ENCODE results near the gene RIC8B. TPM values are rescaled to one million over a fixed set of nuclear protein-coding genes. Genes with fewer than 3 reads are reported as not detected.

RIC8B gene
- total and polyA plus RNA-seq, 8 donors: 2.2 to 71.0 (median 5.6) TPM

DNA sequence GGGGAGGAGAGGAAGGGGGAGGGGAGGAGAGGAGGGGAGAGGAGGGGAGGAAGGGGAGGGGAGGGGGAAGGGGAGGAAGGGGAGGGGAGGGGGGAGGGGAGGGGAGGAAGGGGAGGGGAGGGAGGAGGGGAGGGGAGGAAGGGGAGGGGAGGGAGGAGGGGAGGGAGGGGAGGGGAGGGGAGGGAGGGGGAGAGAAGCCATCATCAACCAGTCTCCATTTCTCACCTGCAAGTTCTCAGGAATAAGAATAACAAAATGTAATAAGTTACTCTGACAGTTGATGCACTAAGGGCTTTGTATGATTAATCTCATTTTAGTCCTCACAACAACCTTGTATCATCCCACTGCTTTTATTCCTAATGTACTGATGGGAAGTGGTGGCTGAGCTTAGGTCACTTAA is 122.1 kb downstream of the RIC8B start:
- Histone ChIP-seq H3K4me3 (no peak overlapping the region), H3K27ac (no peak overlapping the region), H3K27me3 (peaks cover 0 to 36% (median 0%) of the 10 kb centered on the region in 3 donors), H3K4me1 (no peaks in the 10 kb centered on the region), H3K9me3 (no peaks in the 10 kb centered on the region), H3K36me3 (no peaks in the 10 kb centered on the region)
- no peak for DNase-seq
- intact Hi-C loops (cut with DNase I; ENCODE audit: low total_unique reads): no loop called here
- no peak for TF ChIP-seq POLR2AphosphoS5 (IDR thresholded peaks at IDR 0.05)

DNA sequence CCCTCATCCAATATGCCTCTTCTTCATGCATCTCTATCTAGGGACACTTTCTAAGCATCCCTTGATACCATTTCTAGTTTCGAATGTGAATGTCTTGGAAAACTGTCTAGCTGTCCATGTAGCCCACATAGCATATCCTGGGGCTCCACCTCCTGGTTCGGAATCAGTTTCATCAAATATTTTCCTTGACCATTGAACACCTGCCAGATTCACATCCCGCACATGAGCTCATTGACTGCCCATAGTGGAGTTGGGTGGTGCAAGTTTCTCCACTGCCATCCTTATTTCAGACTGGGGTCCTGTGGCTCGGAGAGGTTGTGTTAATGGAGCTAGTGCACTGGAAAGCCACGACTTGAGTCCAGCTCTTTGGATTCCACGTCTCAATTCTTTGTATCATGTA is 122.6 kb downstream of the RIC8B start:
- no peaks in the 10 kb centered on the region for H3K9me3 ChIP-seq
- peaks cover 0 to 40% (median 2%) of the 10 kb centered on the region in 3 donors for H3K27me3 ChIP-seq
- TF ChIP-seq, protein P1, sequence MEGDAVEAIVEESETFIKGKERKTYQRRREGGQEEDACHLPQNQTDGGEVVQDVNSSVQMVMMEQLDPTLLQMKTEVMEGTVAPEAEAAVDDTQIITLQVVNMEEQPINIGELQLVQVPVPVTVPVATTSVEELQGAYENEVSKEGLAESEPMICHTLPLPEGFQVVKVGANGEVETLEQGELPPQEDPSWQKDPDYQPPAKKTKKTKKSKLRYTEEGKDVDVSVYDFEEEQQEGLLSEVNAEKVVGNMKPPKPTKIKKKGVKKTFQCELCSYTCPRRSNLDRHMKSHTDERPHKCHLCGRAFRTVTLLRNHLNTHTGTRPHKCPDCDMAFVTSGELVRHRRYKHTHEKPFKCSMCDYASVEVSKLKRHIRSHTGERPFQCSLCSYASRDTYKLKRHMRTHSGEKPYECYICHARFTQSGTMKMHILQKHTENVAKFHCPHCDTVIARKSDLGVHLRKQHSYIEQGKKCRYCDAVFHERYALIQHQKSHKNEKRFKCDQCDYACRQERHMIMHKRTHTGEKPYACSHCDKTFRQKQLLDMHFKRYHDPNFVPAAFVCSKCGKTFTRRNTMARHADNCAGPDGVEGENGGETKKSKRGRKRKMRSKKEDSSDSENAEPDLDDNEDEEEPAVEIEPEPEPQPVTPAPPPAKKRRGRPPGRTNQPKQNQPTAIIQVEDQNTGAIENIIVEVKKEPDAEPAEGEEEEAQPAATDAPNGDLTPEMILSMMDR (IDR thresholded peaks at IDR 0.05): no peak
- TF ChIP-seq POLR2AphosphoS5 (IDR thresholded peaks at IDR 0.05) (no peak), EP300 (IDR thresholded peaks at IDR 0.05) (no peak), POLR2A (IDR thresholded peaks at IDR 0.05) (no peak)
- no peaks in the 10 kb centered on the region for H3K36me3 ChIP-seq
- no peak overlapping the region for H3K4me3 ChIP-seq
- H3K4me1 ChIP-seq: no peaks in the 10 kb centered on the region
- intact Hi-C loops (cut with DNase I; ENCODE audit: low total_unique reads): no loop called here
- 55 to 73% (median 68%) methylated on average over 6 of the region's 6 CpGs for WGBS, 5 donors
- no peak overlapping the region for H3K27ac ChIP-seq
- DNase-seq: peak in 1 of 2 donors; percentile 27

DNA sequence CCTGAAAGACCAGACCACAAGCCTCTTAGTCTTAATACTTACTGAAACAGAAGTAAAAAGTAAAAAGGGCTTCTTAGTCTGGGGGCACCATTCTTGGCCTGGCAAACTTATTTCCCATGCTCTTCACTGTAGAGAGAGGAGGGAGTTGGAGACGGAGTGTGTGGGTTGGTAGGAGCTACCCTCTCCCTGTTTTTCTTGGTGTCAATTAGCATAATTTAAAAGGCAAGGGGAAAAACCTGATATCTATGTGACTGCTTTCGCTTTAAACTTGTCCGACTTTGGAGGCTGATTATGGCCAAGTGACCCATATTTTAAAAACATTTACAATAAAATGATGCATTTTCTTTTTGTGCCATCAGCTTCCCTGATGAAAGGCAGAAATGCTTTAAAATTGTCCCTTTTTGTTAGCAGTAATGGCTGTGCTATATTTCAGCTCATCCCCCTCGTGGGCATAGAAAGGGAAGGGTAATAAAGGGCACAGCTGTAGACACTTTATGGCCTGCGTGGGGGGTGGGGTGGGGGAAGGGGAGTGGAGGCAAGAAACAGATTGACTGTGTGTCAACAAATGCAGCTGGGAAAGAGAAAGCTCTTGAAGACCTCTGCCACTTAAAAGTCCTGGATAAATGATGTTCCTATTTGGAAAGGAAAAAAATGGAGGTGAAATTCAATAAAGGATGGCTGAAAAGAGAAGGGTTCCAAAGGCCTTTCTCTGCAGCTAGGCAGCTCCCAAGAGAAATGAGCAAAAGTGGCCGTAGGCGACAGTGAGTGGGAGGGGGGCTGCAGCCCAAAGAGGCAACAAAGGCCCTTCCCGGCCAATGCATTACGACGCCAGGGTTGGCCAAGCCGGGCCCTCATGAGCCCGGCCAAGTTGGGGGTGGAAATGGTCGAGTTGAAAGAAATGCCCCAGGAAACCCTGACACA is 123.8 kb downstream of the RIC8B start:
- H3K27me3 ChIP-seq: peaks cover 0 to 49% (median 4%) of the 10 kb centered on the region in 3 donors
- peaks cover 0 to 5% (median 3%) of the 10 kb centered on the region in 4 donors for H3K4me1 ChIP-seq
- TF ChIP-seq POLR2AphosphoS5 (IDR thresholded peaks at IDR 0.05): no peak
- TF ChIP-seq, protein P1 (IDR thresholded peaks at IDR 0.05): no peak
- no peak for TF ChIP-seq POLR2A (IDR thresholded peaks at IDR 0.05)
- TF ChIP-seq EP300 (IDR thresholded peaks at IDR 0.05): no peak
- no peak overlapping the region for H3K4me3 ChIP-seq
- no peaks in the 10 kb centered on the region for H3K9me3 ChIP-seq
- no peak overlapping the region for H3K27ac ChIP-seq
- H3K36me3 ChIP-seq: no peaks in the 10 kb centered on the region
- 48 to 67% (median 58%) methylated on average over 13 of the region's 13 CpGs for WGBS, 5 donors
- no peak for DNase-seq
- intact Hi-C loops (cut with DNase I; ENCODE audit: low total_unique reads): no loop called here

DNA sequence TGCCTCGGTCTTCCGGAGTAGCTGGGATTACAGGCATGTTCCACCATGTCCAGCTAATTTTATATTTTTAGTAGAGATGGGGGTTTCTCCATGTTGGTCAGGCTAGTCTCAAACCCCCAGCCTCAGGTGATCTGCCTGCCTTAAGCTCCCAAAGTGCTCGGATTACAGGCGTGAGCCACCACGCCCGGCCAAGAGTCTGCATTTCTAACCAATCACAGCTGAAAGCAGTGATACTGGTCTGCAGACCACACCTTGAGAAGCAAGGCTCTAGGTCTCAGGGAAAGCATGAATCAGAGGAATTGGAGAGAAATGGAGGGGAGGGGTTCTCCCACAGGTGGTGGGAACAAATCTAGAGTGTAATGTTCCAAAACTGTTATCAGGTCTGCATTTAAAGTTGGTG is 126.1 kb downstream of the RIC8B start:
- intact Hi-C loops (cut with DNase I; ENCODE audit: low total_unique reads): no loop called here
- WGBS, 5 donors: 59 to 80% (median 66%) methylated on average over 6 of the region's 6 CpGs
- DNase-seq: no peak
- H3K27me3 ChIP-seq: peaks cover 0 to 64% (median 4%) of the 10 kb centered on the region in 3 donors
- no peaks in the 10 kb centered on the region for H3K9me3 ChIP-seq
- no peak overlapping the region for H3K27ac ChIP-seq
- H3K36me3 ChIP-seq: no peaks in the 10 kb centered on the region
- TF ChIP-seq, protein P1 (IDR thresholded peaks at IDR 0.05): no peak
- TF ChIP-seq EP300 (IDR thresholded peaks at IDR 0.05) (no peak), POLR2AphosphoS5 (IDR thresholded peaks at IDR 0.05) (no peak), POLR2A (IDR thresholded peaks at IDR 0.05) (no peak)
- peaks cover 0 to 12% (median 8%) of the 10 kb centered on the region in 4 donors for H3K4me1 ChIP-seq
- H3K4me3 ChIP-seq: no peak overlapping the region

DNA sequence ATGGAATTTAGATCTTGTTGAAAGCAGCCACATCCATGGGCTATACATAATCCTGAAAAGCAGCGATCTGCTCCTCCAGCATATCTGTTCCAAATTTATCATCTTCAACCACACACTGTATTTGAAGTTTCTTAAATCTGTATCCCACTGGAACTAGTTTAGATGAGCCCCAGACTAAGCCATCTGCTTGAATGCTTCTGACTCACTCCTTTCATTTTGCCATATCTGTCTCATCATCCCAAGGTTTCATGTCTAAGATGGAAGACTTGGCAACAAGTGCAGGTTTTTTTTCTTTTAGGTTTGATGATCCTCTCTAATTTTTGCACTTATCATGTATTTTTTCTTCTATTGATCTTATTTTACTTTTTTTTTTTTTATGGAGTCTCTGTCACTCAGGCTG is 126.8 kb downstream of the RIC8B start:
- H3K4me3 ChIP-seq: no peak overlapping the region
- peaks cover 0 to 69% (median 4%) of the 10 kb centered on the region in 3 donors for H3K27me3 ChIP-seq
- TF ChIP-seq, protein P1 (IDR thresholded peaks at IDR 0.05): no peak
- TF ChIP-seq POLR2A (IDR thresholded peaks at IDR 0.05) (no peak), EP300 (IDR thresholded peaks at IDR 0.05) (no peak), POLR2AphosphoS5 (IDR thresholded peaks at IDR 0.05) (no peak)
- intact Hi-C loops (cut with DNase I; ENCODE audit: low total_unique reads): no loop called here
- H3K27ac ChIP-seq: no peak overlapping the region
- peaks cover 0 to 12% (median 8%) of the 10 kb centered on the region in 4 donors for H3K4me1 ChIP-seq
- WGBS, 5 donors: 84 to 100% (median 86%) methylated on average over 1 of the region's 1 CpG
- no peak for DNase-seq
- no peaks in the 10 kb centered on the region for H3K36me3 ChIP-seq
- no peaks in the 10 kb centered on the region for H3K9me3 ChIP-seq
